ENCODE data around the gene KANK4.

KANK4 gene

GRCh38 chr1:62229932-62230331 is 89.3 kb downstream of the KANK4 start:
- no peak for TF ChIP-seq CTCF (IDR thresholded peaks at IDR 0.05; ENCODE audit: low read depth, low read length)
- no peak for DNase-seq (ENCODE audit: extremely low read depth, low read depth)

- no peak for DNase-seq (ENCODE audit: extremely low read depth, low read depth)
- no peak for TF ChIP-seq CTCF (IDR thresholded peaks at IDR 0.05; ENCODE audit: low read depth, low read length)
These were observed 89.8 kb downstream of the KANK4 start for GRCh38 chr1:62229468-62229867.

GRCh38 chr1:62228883-62229187 is 90.4 kb downstream of the KANK4 start:
- no peak for DNase-seq (ENCODE audit: extremely low read depth, low read depth)
- TF ChIP-seq CTCF (IDR thresholded peaks at IDR 0.05; ENCODE audit: low read depth, low read length), result no peak

- TF ChIP-seq CTCF (IDR thresholded peaks at IDR 0.05; ENCODE audit: low read depth, low read length), result no peak
- no peak for DNase-seq (ENCODE audit: extremely low read depth, low read depth)
These were observed 90.9 kb downstream of the KANK4 start for GRCh38 chr1:62228136-62228882.

- no peak for DNase-seq (ENCODE audit: extremely low read depth, low read depth)
- no peak for TF ChIP-seq CTCF (IDR thresholded peaks at IDR 0.05; ENCODE audit: low read depth, low read length)
These were observed 91.7 kb downstream of the KANK4 start for GRCh38 chr1:62227496-62227895.

- DNase-seq (ENCODE audit: extremely low read depth, low read depth), result no peak
- no peak for TF ChIP-seq CTCF (IDR thresholded peaks at IDR 0.05; ENCODE audit: low read depth, low read length)
These were observed 95.1 kb downstream of the KANK4 start for GRCh38 chr1:62224182-62224581.

- no peak for DNase-seq (ENCODE audit: extremely low read depth, low read depth)
- TF ChIP-seq CTCF (IDR thresholded peaks at IDR 0.05; ENCODE audit: low read depth, low read length), result no peak
These were observed 96.9 kb downstream of the KANK4 start for GRCh38 chr1:62222321-62222720.
